Measurements from ENCODE around the gene DNAI4. TPM values are rescaled to one million over a fixed set of nuclear protein-coding genes. Genes with fewer than 3 reads are reported as not detected.
"Not testable (repeated sequence)": the region's sequence is repeated elsewhere in the genome, so short reads cannot be mapped to it uniquely, and the experiment has no call there.

Gene DNAI4
- total and polyA plus RNA-seq, 2 experiments from 2014 or later, result 3.2 to 9.9 TPM

DNA sequence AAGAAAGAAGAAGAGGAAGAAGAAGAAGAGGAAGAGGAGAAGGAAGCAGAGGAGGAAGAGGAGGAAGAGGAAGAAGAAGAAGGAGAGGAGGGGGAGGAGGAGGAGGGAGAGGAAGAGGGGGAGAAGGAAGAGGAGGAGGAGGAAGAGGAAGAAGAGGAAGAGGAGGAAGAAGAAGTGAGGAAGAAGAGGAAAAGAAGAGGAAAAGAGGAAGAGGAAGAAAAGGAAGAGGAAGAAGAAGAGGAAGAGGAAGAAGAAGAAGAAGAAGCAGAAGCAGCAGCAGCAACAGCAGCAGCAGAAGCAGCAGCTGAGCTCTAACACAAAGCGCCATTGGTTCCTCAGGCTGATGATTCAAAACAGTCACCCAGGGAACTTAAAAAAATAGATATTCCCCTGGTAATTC lies 34.0 kb downstream of the DNAI4 start:
- TF ChIP-seq EZH2phosphoT487 (IDR thresholded peaks at IDR 0.05; ENCODE audit: insufficient read depth, low read depth) (no peak), EZH2 (IDR thresholded peaks at IDR 0.05; ENCODE audit: insufficient read depth, poor library complexity, severe bottlenecking) (no peak)
- peak; percentile 15 for DNase-seq
- Histone ChIP-seq H2AFZ (no peak overlapping the region), H3K9me2 (ENCODE audit: insufficient read depth) (no peaks in the 10 kb centered on the region), H4K20me1 (ENCODE audit: insufficient read depth) (no peaks in the 10 kb centered on the region), H3K4me2 (ENCODE audit: unreplicated experiment) (no peak overlapping the region), H3F3A (ENCODE audit: insufficient read depth) (no peaks in the 10 kb centered on the region), H3K27me3 (replicated peaks; ENCODE audit: insufficient read depth) (no peaks in the 10 kb centered on the region), H3K36me3 (ENCODE audit: low read depth) (no peaks in the 10 kb centered on the region), H3K4me1 (ENCODE audit: insufficient read depth) (no peaks in the 10 kb centered on the region), H3K27ac (no peak overlapping the region), H3K4me3 (no peak overlapping the region), H3K9ac (no peak overlapping the region), H3K9me3 (ENCODE audit: low read depth) (no peaks in the 10 kb centered on the region), H3K79me2 (ENCODE audit: insufficient read depth) (no peaks in the 10 kb centered on the region)
- WGBS, 2 experiments (ENCODE audit: low coverage in 1 of 2, low lambda C conversion rate in 2 of 2, missing lambda C conversion rate in 2 of 2), result 57 to 64% methylated on average over 1 of the region's 1 CpG
- in situ Hi-C loops (cut with MboI), result no loop called here

DNA sequence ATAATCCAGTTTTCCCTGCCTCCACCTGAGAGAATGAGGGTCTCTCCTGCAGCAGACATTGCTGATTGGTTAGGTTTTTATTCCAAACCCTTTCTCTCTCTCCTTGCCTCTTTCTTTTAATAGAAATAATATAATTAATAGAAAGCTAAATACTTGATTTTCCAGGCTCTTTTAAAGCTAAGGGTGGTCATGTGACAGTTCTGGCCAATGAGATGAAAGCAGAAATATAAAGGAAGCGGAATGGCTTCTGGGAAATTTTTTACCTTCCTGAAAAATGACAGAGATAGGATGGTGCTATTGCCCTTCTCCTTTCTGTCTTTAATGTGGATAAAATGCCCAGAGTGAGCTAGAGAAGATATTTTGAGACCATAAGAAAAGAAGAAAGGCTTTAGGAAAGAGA lies 35.6 kb downstream of the DNAI4 start:
- Histone ChIP-seq H3K4me1 (ENCODE audit: insufficient read depth) (no peaks in the 10 kb centered on the region), H3F3A (ENCODE audit: insufficient read depth) (no peaks in the 10 kb centered on the region), H3K9me2 (ENCODE audit: insufficient read depth) (no peaks in the 10 kb centered on the region), H3K4me2 (ENCODE audit: unreplicated experiment) (no peak overlapping the region), H2AFZ (no peak overlapping the region), H3K9ac (no peak overlapping the region), H3K9me3 (ENCODE audit: low read depth) (no peaks in the 10 kb centered on the region), H3K4me3 (no peak overlapping the region), H3K27me3 (replicated peaks; ENCODE audit: insufficient read depth) (no peaks in the 10 kb centered on the region), H3K79me2 (ENCODE audit: insufficient read depth) (no peaks in the 10 kb centered on the region), H3K27ac (no peak overlapping the region), H3K36me3 (ENCODE audit: low read depth) (no peaks in the 10 kb centered on the region), H4K20me1 (ENCODE audit: insufficient read depth) (no peaks in the 10 kb centered on the region)
- no peak for DNase-seq
- TF ChIP-seq EZH2 (IDR thresholded peaks at IDR 0.05; ENCODE audit: insufficient read depth, poor library complexity, severe bottlenecking), result no peak
- no peak for TF ChIP-seq EZH2phosphoT487 (IDR thresholded peaks at IDR 0.05; ENCODE audit: insufficient read depth, low read depth)
- in situ Hi-C loops (cut with MboI), result no loop called here
- WGBS, 2 experiments (ENCODE audit: low coverage in 1 of 2, low lambda C conversion rate in 2 of 2, missing lambda C conversion rate in 2 of 2), result 98 to 100% methylated on average over 1 of the region's 1 CpG

DNA sequence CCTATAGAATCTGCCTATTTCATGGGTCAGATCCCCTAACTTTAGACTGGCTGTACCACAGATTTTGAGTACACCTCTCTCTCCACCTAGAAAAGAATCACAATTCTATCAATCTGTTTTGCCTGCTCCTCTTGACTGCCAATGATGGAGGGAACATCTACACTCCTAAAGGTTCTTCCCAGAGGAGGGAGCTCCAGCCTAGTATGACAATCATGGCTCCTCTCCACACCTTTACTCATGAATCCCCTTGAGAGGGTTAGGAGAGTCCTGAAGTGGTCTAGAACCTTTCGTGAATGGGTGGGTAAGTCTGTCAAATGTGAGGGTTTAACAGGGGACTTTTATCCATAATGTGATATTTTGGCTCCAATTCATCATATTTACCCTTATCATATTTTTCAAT lies 48.0 kb downstream of the DNAI4 start:
- WGBS, 2 experiments (ENCODE audit: low coverage in 1 of 2, low lambda C conversion rate in 2 of 2, missing lambda C conversion rate in 2 of 2), result 74 to 78% methylated on average over 1 of the region's 1 CpG
- H3K79me2 ChIP-seq (ENCODE audit: insufficient read depth), result no peaks in the 10 kb centered on the region
- H3K27me3 ChIP-seq (replicated peaks; ENCODE audit: insufficient read depth), result no peaks in the 10 kb centered on the region

DNA sequence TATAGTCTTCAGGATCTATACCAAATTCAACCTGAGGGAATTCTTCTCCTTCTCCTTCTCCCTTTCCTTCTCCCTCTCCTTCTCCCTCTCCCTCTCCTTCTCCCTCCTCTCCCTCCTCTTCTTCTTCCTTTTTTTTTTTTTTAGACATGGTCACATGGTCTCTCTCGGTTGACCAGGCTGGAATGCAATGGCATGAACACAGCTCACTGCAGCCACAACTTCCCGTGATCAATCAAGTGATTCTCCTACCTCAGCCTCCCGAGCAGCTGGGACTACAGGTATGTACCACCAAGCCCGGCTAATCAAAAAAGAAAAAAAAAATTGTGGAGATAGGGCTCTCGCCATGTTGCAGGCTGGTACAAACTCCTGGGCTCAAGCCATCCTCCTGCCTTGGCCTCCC lies 51.5 kb downstream of the DNAI4 start:
- WGBS, 2 experiments (ENCODE audit: low coverage in 1 of 2, low lambda C conversion rate in 2 of 2, missing lambda C conversion rate in 2 of 2), result 85 to 94% methylated on average over 5 of the region's 5 CpGs
- no peak for TF ChIP-seq EZH2 (IDR thresholded peaks at IDR 0.05; ENCODE audit: insufficient read depth, poor library complexity, severe bottlenecking)
- no peak for TF ChIP-seq EZH2phosphoT487 (IDR thresholded peaks at IDR 0.05; ENCODE audit: insufficient read depth, low read depth)
- no peaks in the 10 kb centered on the region for H3K27me3 ChIP-seq (replicated peaks; ENCODE audit: insufficient read depth)
- no peaks in the 10 kb centered on the region for H3F3A ChIP-seq (ENCODE audit: insufficient read depth)
- no peaks in the 10 kb centered on the region for H3K4me1 ChIP-seq (ENCODE audit: insufficient read depth)
- H4K20me1 ChIP-seq (ENCODE audit: insufficient read depth), result no peaks in the 10 kb centered on the region
- no peak overlapping the region for H3K4me2 ChIP-seq (ENCODE audit: unreplicated experiment)
- H3K36me3 ChIP-seq (ENCODE audit: low read depth), result no peaks in the 10 kb centered on the region
- H3K27ac ChIP-seq, result no peak overlapping the region
- H3K4me3 ChIP-seq, result no peak overlapping the region
- H3K9me2 ChIP-seq (ENCODE audit: insufficient read depth), result 0 out of 2 replicates have a peak, but pooled peaks cover 2% of the 10 kb centered on the region
- no peak overlapping the region for H3K9ac ChIP-seq
- no peak for DNase-seq
- H3K9me3 ChIP-seq (ENCODE audit: low read depth), result no peaks in the 10 kb centered on the region
- in situ Hi-C loops (cut with MboI), result no loop called here
- H3K79me2 ChIP-seq (ENCODE audit: insufficient read depth), result no peaks in the 10 kb centered on the region
- H2AFZ ChIP-seq, result no peak overlapping the region

More for the DNA sequence above, 48.0 kb downstream of the DNAI4 start:
- no peak for TF ChIP-seq EZH2 (IDR thresholded peaks at IDR 0.05; ENCODE audit: insufficient read depth, poor library complexity, severe bottlenecking)
- TF ChIP-seq EZH2phosphoT487 (IDR thresholded peaks at IDR 0.05; ENCODE audit: insufficient read depth, low read depth), result no peak
- DNase-seq, result no peak
- Histone ChIP-seq H3K4me3 (no peak overlapping the region), H3F3A (ENCODE audit: insufficient read depth) (no peaks in the 10 kb centered on the region), H3K27ac (no peak overlapping the region), H3K9me2 (ENCODE audit: insufficient read depth) (0 out of 2 replicates have a peak, but pooled peaks cover 2% of the 10 kb centered on the region), H3K4me1 (ENCODE audit: insufficient read depth) (no peaks in the 10 kb centered on the region), H3K36me3 (ENCODE audit: low read depth) (no peaks in the 10 kb centered on the region), H3K4me2 (ENCODE audit: unreplicated experiment) (no peak overlapping the region), H4K20me1 (ENCODE audit: insufficient read depth) (no peaks in the 10 kb centered on the region), H2AFZ (no peak overlapping the region), H3K9ac (no peak overlapping the region), H3K9me3 (ENCODE audit: low read depth) (no peaks in the 10 kb centered on the region)
- in situ Hi-C loops (cut with MboI), result no loop called here

DNA sequence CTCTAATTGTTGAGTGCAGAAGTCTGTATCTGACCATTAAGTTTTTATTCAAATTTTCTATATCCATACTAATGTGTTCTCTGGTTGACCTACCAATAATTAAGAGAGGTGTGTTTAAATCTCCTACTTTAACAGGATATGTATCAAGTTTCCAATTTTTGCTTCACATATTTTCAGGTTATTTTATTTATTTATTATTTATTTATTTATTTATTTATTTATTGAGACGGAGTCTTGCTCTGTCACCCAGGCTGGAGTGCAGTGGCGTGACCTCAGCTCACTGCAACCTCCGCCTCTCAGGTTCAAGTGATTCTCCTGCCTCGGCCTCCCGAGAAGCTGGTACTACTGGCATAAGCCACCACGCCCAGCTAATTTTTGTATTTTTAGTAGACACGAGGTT lies 52.6 kb downstream of the DNAI4 start:
- not testable (repeated sequence) for DNase-seq

More for the DNA sequence above, 52.6 kb downstream of the DNAI4 start:
- H3K27me3 ChIP-seq (replicated peaks; ENCODE audit: insufficient read depth); H3K9me2 ChIP-seq (ENCODE audit: insufficient read depth); H3K36me3 ChIP-seq (ENCODE audit: low read depth); H2AFZ ChIP-seq; H3K4me2 ChIP-seq (ENCODE audit: unreplicated experiment); H3K9ac ChIP-seq; H3K79me2 ChIP-seq (ENCODE audit: insufficient read depth); H3K4me1 ChIP-seq (ENCODE audit: insufficient read depth); H3K27ac ChIP-seq; H3K4me3 ChIP-seq; H3K9me3 ChIP-seq (ENCODE audit: low read depth); H3F3A ChIP-seq (ENCODE audit: insufficient read depth); in situ Hi-C loops (cut with MboI); H4K20me1 ChIP-seq (ENCODE audit: insufficient read depth): not testable (repeated sequence)
- 94 to 99% methylated on average over 7 of the region's 7 CpGs for WGBS, 2 experiments (ENCODE audit: low coverage in 1 of 2, low lambda C conversion rate in 2 of 2, missing lambda C conversion rate in 2 of 2)
